ENCODE data around the gene VSTM4. TPM values are rescaled to one million over a fixed set of nuclear protein-coding genes. Genes with fewer than 3 reads are reported as not detected.
A peak's percentile ranks its signal among the peaks of the same experiment; 100 is the strongest.

VSTM4 gene
- total and polyA plus RNA-seq, 9 of the 15 experiments (the other 6 are each of a cell fraction or from before 2014, with no cell fraction given), result 1.0 to 7.9 (median 3.0) TPM

- no peak for TF ChIP-seq ZHX1 (conservative IDR thresholded peaks at IDR 0.05; ENCODE audit: low read length)
- TF ChIP-seq, protein P1, sequence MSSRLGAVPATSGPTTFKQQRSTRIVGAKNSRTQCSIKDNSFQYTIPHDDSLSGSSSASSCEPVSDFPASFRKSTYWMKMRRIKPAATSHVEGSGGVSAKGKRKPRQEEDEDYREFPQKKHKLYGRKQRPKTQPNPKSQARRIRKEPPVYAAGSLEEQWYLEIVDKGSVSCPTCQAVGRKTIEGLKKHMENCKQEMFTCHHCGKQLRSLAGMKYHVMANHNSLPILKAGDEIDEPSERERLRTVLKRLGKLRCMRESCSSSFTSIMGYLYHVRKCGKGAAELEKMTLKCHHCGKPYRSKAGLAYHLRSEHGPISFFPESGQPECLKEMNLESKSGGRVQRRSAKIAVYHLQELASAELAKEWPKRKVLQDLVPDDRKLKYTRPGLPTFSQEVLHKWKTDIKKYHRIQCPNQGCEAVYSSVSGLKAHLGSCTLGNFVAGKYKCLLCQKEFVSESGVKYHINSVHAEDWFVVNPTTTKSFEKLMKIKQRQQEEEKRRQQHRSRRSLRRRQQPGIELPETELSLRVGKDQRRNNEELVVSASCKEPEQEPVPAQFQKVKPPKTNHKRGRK (tag; IDR thresholded peaks at IDR 0.05), result peak; percentile 98
- TF ChIP-seq, protein P2, sequence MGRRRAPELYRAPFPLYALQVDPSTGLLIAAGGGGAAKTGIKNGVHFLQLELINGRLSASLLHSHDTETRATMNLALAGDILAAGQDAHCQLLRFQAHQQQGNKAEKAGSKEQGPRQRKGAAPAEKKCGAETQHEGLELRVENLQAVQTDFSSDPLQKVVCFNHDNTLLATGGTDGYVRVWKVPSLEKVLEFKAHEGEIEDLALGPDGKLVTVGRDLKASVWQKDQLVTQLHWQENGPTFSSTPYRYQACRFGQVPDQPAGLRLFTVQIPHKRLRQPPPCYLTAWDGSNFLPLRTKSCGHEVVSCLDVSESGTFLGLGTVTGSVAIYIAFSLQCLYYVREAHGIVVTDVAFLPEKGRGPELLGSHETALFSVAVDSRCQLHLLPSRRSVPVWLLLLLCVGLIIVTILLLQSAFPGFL (CRISPR knock-in tag; IDR thresholded peaks at IDR 0.05), result no peak
- TF ChIP-seq MEIS2 (IDR thresholded peaks at IDR 0.05; ENCODE audit: partially characterized antibody), result peak; percentile 77
- no peak for TF ChIP-seq TARDBP (IDR thresholded peaks at IDR 0.05)
- peak; percentile 76 for TF ChIP-seq PKNOX1 (IDR thresholded peaks at IDR 0.05)
- TF ChIP-seq ZFPM2 (CRISPR knock-in tag; IDR thresholded peaks at IDR 0.05), result no peak
- TF ChIP-seq, protein P3, sequence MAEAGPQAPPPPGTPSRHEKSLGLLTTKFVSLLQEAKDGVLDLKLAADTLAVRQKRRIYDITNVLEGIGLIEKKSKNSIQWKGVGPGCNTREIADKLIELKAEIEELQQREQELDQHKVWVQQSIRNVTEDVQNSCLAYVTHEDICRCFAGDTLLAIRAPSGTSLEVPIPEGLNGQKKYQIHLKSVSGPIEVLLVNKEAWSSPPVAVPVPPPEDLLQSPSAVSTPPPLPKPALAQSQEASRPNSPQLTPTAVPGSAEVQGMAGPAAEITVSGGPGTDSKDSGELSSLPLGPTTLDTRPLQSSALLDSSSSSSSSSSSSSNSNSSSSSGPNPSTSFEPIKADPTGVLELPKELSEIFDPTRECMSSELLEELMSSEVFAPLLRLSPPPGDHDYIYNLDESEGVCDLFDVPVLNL (CRISPR knock-in tag; IDR thresholded peaks at IDR 0.05; ENCODE audit: low read depth), result no peak
- TF ChIP-seq U2AF2 (optimal IDR thresholded peaks at IDR 0.05; ENCODE audit: low read depth, low read length), result no peak
- TF ChIP-seq CHD2 (IDR thresholded peaks at IDR 0.05; ENCODE audit: low read depth, low read length), result no peak
- peak; percentile 60 for TF ChIP-seq U2AF1 (optimal IDR thresholded peaks at IDR 0.05; ENCODE audit: low read depth, low read length)
- peak; percentile 28; the same call in 1 of the 2 replicates for TF ChIP-seq HLTF (IDR thresholded peaks at IDR 0.05)
- TF ChIP-seq ZKSCAN8 (CRISPR knock-in tag; IDR thresholded peaks at IDR 0.05), result no peak
- TF ChIP-seq FIP1L1 (IDR thresholded peaks at IDR 0.05; ENCODE audit: low read depth, low read length, poor library complexity, severe bottlenecking), result no peak
Observed at GRCh38 chr10:49044293-49045193, 70.8 kb downstream of the VSTM4 start (continued).
